Measurements from ENCODE around the gene KCNIP4. TPM values are rescaled to one million over a fixed set of nuclear protein-coding genes. Genes with fewer than 3 reads are reported as not detected.

KCNIP4 gene
- total and polyA plus RNA-seq, 2 donors (not counting 3 experiments of a cell fraction or from before 2014, with no cell fraction given) = not detected

DNA sequence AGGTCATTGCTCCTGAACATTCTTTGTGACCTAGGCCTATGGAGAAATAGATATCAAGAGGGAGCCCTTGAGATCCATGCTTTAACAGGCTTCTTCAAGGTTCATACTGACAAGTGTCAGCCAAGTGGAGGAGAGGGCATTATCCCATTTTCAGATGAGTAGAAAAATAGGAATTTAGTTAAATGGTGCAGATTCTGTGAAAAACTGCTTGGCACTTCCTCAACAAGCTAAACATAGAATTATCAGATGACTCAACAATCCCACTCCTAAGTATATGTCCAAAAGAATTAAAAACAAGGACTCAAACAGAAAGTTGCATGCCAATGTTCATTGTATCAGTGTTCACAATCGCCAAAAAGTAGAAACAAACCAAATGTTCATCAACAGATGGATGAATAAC is 43.8 kb upstream of the KCNIP4 start:
- Histone ChIP-seq H3K9me3 (replicated peaks; ENCODE audit: control insufficient read depth, insufficient read depth, low read length) (no peaks in the 10 kb centered on the region), H3K36me3 (ENCODE audit: control insufficient read depth in 2 of 2, extremely low read depth in 1 of 2, insufficient read depth in 2 of 2, low read length in 2 of 2) (no peaks in the 10 kb centered on the region), H3K4me3 (replicated peaks in 1 of 3; ENCODE audit: insufficient read depth in 1 of 3, low read depth in 1 of 3, low read length in 3 of 3) (no peak overlapping the region), H3K4me1 (ENCODE audit: control insufficient read depth, extremely low read depth, insufficient read depth, low read length) (no peaks in the 10 kb centered on the region), H2AFZ (ENCODE audit: low read depth, low read length) (no peak overlapping the region), H3K9ac (replicated peaks; ENCODE audit: extremely low read depth, insufficient read depth, low read length) (no peak overlapping the region), H3K27ac (ENCODE audit: insufficient read depth, low read depth, low read length) (no peak overlapping the region), H3K27me3 (ENCODE audit: control insufficient read depth in 2 of 2, insufficient read depth in 2 of 2, low read length in 2 of 2) (no peaks in the 10 kb centered on the region), H3K79me2 (ENCODE audit: control insufficient read depth, insufficient read depth, low read length) (no peaks in the 10 kb centered on the region), H3K4me2 (ENCODE audit: insufficient read depth, low read length) (no peak overlapping the region), H4K20me1 (replicated peaks; ENCODE audit: control insufficient read depth, extremely low read depth, insufficient read depth, low read length) (no peaks in the 10 kb centered on the region), H3K9me1 (replicated peaks; ENCODE audit: control insufficient read depth, extremely low read depth, insufficient read depth, low read length) (no peaks in the 10 kb centered on the region)
- no peak for DNase-seq (ENCODE audit: low read depth, low spot score)
- no peak for TF ChIP-seq POLR2A (IDR thresholded peaks at IDR 0.05; ENCODE audit: low read depth, low read length)
- TF ChIP-seq FOS (IDR thresholded peaks at IDR 0.05; ENCODE audit: borderline replicate concordance, insufficient read depth, low read length) = no peak
- no peak for TF ChIP-seq MYC (IDR thresholded peaks at IDR 0.05; ENCODE audit: low read depth, low read length)
- TF ChIP-seq POLR2AphosphoS5 (IDR thresholded peaks at IDR 0.05; ENCODE audit: insufficient read depth, low read depth, low read length) = no peak
- TF ChIP-seq, protein P1, sequence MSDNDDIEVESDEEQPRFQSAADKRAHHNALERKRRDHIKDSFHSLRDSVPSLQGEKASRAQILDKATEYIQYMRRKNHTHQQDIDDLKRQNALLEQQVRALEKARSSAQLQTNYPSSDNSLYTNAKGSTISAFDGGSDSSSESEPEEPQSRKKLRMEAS (IDR thresholded peaks at IDR 0.05; ENCODE audit: insufficient read depth, insufficient read length) = no peak
- no peak for TF ChIP-seq GATA2 (IDR thresholded peaks at IDR 0.05; ENCODE audit: insufficient read depth, insufficient read length, low read depth, low read length)
- TF ChIP-seq EZH2 (IDR thresholded peaks at IDR 0.05; ENCODE audit: borderline replicate concordance, low read depth, low read length, severe bottlenecking) = no peak
- TF ChIP-seq JUN (IDR thresholded peaks at IDR 0.05; ENCODE audit: borderline replicate concordance, insufficient read depth, insufficient read length, low read depth) = no peak
- TF ChIP-seq, protein P2, sequence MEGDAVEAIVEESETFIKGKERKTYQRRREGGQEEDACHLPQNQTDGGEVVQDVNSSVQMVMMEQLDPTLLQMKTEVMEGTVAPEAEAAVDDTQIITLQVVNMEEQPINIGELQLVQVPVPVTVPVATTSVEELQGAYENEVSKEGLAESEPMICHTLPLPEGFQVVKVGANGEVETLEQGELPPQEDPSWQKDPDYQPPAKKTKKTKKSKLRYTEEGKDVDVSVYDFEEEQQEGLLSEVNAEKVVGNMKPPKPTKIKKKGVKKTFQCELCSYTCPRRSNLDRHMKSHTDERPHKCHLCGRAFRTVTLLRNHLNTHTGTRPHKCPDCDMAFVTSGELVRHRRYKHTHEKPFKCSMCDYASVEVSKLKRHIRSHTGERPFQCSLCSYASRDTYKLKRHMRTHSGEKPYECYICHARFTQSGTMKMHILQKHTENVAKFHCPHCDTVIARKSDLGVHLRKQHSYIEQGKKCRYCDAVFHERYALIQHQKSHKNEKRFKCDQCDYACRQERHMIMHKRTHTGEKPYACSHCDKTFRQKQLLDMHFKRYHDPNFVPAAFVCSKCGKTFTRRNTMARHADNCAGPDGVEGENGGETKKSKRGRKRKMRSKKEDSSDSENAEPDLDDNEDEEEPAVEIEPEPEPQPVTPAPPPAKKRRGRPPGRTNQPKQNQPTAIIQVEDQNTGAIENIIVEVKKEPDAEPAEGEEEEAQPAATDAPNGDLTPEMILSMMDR (IDR thresholded peaks at IDR 0.05; ENCODE audit: extremely low read depth in 1 of 2, insufficient read depth in 1 of 2, low read depth in 1 of 2, low read length in 2 of 2) = no peak
- intact Hi-C loops (cut with micrococcal nuclease) (no loop called here), dilution Hi-C loops (cut with MboI; ENCODE audit: extremely low pct_ligation_motif_present, low sequenced_read_pairs) (no loop called here)
- ChIA-PET CTCF (no interaction called here), POLR2A (no interaction called here)
- BruUV-seq (replicated peaks) = no TSS peak
- FAIRE-seq = no peak

Measured in endothelial cell of umbilical vein (primary cell).